ENCODE measurements around the gene VAT1L. TPM values are rescaled to one million over a fixed set of nuclear protein-coding genes. Genes with fewer than 3 reads are reported as not detected.

VAT1L gene
- total and polyA plus RNA-seq, 2 experiments from 2014 or later = 11.0 to 24.4 TPM

GRCh38 chr16:78001451-78002025 lies 213.2 kb downstream of the VAT1L start:
- no peaks in the 10 kb centered on the region for H3K36me3 ChIP-seq (ENCODE audit: insufficient read depth)
- TF ChIP-seq CTCF (conservative IDR thresholded peaks at IDR 0.05; ENCODE audit: low read depth in 2 of 2) (no peak), NANOG (IDR thresholded peaks at IDR 0.05; ENCODE audit: borderline replicate concordance) (no peak), ZNF331 (CRISPR knock-in tag; IDR thresholded peaks at IDR 0.05; ENCODE audit: low read depth) (no peak)
- TF ChIP-seq, protein P1, sequence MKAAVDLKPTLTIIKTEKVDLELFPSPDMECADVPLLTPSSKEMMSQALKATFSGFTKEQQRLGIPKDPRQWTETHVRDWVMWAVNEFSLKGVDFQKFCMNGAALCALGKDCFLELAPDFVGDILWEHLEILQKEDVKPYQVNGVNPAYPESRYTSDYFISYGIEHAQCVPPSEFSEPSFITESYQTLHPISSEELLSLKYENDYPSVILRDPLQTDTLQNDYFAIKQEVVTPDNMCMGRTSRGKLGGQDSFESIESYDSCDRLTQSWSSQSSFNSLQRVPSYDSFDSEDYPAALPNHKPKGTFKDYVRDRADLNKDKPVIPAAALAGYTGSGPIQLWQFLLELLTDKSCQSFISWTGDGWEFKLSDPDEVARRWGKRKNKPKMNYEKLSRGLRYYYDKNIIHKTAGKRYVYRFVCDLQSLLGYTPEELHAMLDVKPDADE (IDR thresholded peaks at IDR 0.05) = no peak
- H3K4me3 Mint-ChIP-seq = no peak overlapping the region

DNA sequence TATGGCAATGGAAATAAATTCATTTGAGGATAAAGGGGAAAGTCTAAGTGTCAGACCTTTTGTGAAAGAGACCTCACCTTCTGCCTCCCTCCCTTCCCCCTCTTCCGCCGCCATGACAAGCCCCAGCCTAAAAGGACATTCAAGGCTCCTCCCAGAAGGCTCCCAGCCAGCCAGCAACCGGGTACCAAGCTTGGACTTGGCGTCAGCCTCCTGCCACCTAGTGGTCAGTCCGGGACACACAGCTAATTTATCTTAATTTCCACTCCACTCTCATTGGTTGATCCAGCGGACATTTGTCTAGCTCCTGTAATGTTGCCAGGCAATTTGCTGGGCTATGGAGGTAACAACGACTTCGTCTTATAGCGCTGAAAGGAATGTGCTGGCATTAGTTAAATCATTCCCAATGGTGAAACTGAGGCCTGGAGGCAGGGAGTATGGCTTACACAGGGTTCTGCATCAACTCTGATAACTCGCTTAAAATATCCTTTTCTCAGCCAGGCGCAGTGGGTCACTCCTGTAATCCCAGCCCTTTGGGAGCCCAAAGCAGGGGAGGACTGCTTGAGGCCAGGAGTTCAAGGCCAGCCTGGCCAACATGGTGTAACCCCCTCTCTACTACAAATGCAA lies 214.7 kb downstream of the VAT1L start:
- no peaks in the 10 kb centered on the region for H3K27me3 ChIP-seq (ENCODE audit: insufficient read depth)
- no peaks in the 10 kb centered on the region for H3K36me3 ChIP-seq (ENCODE audit: insufficient read depth)
- Mint-ChIP-seq H3K27ac (no peak overlapping the region), H3K4me1 (peaks cover 5% of the 10 kb centered on the region; the same call in 2 of the 3 replicates), H3K9me3 (peaks cover 9% of the 10 kb centered on the region; the same call in 2 of the 3 replicates), H3K27me3 (ENCODE audit: insufficient read depth, low read depth, poor library complexity) (peaks cover 9% of the 10 kb centered on the region), H3K36me3 (ENCODE audit: low read depth) (peaks cover 4% of the 10 kb centered on the region; the same call in 2 of the 3 replicates), H3K4me3 (no peak overlapping the region)
- DNase-seq (ENCODE audit: low spot score) (peak; percentile 98), ATAC-seq (peak; percentile 97)
- no peak for TF ChIP-seq EZH2phosphoT487 (IDR thresholded peaks at IDR 0.05; ENCODE audit: unreplicated experiment)
- TF ChIP-seq ZNF331 (CRISPR knock-in tag; IDR thresholded peaks at IDR 0.05; ENCODE audit: low read depth) = no peak
- TF ChIP-seq ZNF114 (CRISPR knock-in tag; IDR thresholded peaks at IDR 0.05) = no peak
- TF ChIP-seq CTCF (conservative IDR thresholded peaks at IDR 0.05; ENCODE audit: low read depth in 2 of 2) = peak; percentile 97 to 99
- H3K4me3 ChIP-seq = no peak overlapping the region
- H2AFZ ChIP-seq = peak overlapping the region; percentile 35; the same call in 1 of the 2 replicates
- H3K4me2 ChIP-seq = no peak overlapping the region
- H3K9me2 ChIP-seq (ENCODE audit: insufficient read depth) = no peaks in the 10 kb centered on the region
- peaks cover 4% of the 10 kb centered on the region; the same call in 1 of the 2 replicates for H3K4me1 ChIP-seq (ENCODE audit: insufficient read depth)
- no peaks in the 10 kb centered on the region for H3F3A ChIP-seq (replicated peaks; ENCODE audit: low read depth)
- H4K20me1 ChIP-seq (replicated peaks; ENCODE audit: insufficient read depth) = no peaks in the 10 kb centered on the region
- H3K27ac ChIP-seq (ENCODE audit: low read depth) = no peak overlapping the region
- H3K79me2 ChIP-seq (replicated peaks; ENCODE audit: insufficient read depth) = no peaks in the 10 kb centered on the region

More at GRCh38 chr16:78001451-78002025, 213.2 kb downstream of the VAT1L start:
- ATAC-seq = no peak
- peaks cover 4% of the 10 kb centered on the region for H3K27me3 Mint-ChIP-seq (ENCODE audit: insufficient read depth, low read depth, poor library complexity)
- no peaks in the 10 kb centered on the region for H4K20me1 ChIP-seq (replicated peaks; ENCODE audit: insufficient read depth)
- H3K27ac Mint-ChIP-seq = no peak overlapping the region
- H3F3A ChIP-seq (replicated peaks; ENCODE audit: low read depth) = no peaks in the 10 kb centered on the region
- H3K9me3 Mint-ChIP-seq = peaks cover 23% of the 10 kb centered on the region
- no peaks in the 10 kb centered on the region for H3K27me3 ChIP-seq (ENCODE audit: insufficient read depth)
- peaks cover 4% of the 10 kb centered on the region; the same call in 1 of the 2 replicates for H3K4me1 ChIP-seq (ENCODE audit: insufficient read depth)
- H3K36me3 Mint-ChIP-seq (ENCODE audit: low read depth) = peaks cover 15% of the 10 kb centered on the region
- no peak overlapping the region for H2AFZ ChIP-seq
- H3K79me2 ChIP-seq (replicated peaks; ENCODE audit: insufficient read depth) = no peaks in the 10 kb centered on the region
- no peaks in the 10 kb centered on the region for H3K9me2 ChIP-seq (ENCODE audit: insufficient read depth)
- H3K4me1 Mint-ChIP-seq = peaks cover 5% of the 10 kb centered on the region; the same call in 2 of the 3 replicates
- H3K27ac ChIP-seq (ENCODE audit: low read depth) = no peak overlapping the region
- no peak overlapping the region for H3K4me3 ChIP-seq
- H3K4me2 ChIP-seq = no peak overlapping the region
- no peak for DNase-seq (ENCODE audit: low spot score)

All from GM23338 (cell line).